DOHH2 (cell line): ENCODE data around the gene AKIP1.

Experiments used
- H3F3A ChIP-seq: fragments of 200-600 bp; sonication (generic), shearing (Covaris generic); 2 replicates; pipeline ENCODE4 v1.6.0; 2016; ENCODE audit warnings: antibody characterized with exemption, mild to moderate bottlenecking; ENCODE audit not compliant: control insufficient read depth, insufficient read depth
- H3K27ac ChIP-seq: fragments of 200-600 bp; sonication (generic); 2 replicates; pipeline ENCODE4 v1.5.1; 2014; ENCODE audit warnings: low read depth, mild to moderate bottlenecking, low read length, moderate library complexity
- H3K27me3 ChIP-seq: fragments of 200-600 bp; sonication (generic); 2 replicates; pipeline ENCODE4 v1.6.1; 2014; ENCODE audit warnings: mild to moderate bottlenecking, low read length, mixed read lengths; ENCODE audit not compliant: control insufficient read depth
- H3K36me3 ChIP-seq: fragments of 200-600 bp; sonication (generic); 2 replicates; pipeline ENCODE4 v1.6.1; 2014; ENCODE audit warnings: mild to moderate bottlenecking, low read length, moderate library complexity, mixed read lengths; ENCODE audit not compliant: control insufficient read depth
- H3K4me1 ChIP-seq: fragments of 200-600 bp; sonication (generic); 2 replicates; pipeline ENCODE4 v1.6.1; 2014; ENCODE audit warnings: mild to moderate bottlenecking, low read length, mixed read lengths; ENCODE audit not compliant: control insufficient read depth
- H3K4me2 ChIP-seq: fragments of 200-600 bp; sonication (generic); 2 replicates; pipeline ENCODE4 v1.6.0; 2014; ENCODE audit warnings: mild to moderate bottlenecking, low read length, moderate library complexity
- H3K4me3 ChIP-seq: fragments of 200-600 bp; sonication (generic); 2 replicates; pipeline ENCODE4 v1.5.1; 2014; ENCODE audit warnings: mild to moderate bottlenecking, low read length, mixed read lengths
- H3K79me2 ChIP-seq: fragments of 200-600 bp; sonication (generic); 2 replicates; pipeline ENCODE4 v1.6.1; 2014; ENCODE audit warnings: mild to moderate bottlenecking, low read length, mixed read lengths; ENCODE audit not compliant: control insufficient read depth
- H3K9me2 ChIP-seq: fragments of 200-600 bp; sonication (generic); replicated peaks from 2 replicates; pipeline ENCODE4 v1.6.1; 2014; ENCODE audit warnings: mild to moderate bottlenecking, low read length, mixed read lengths; ENCODE audit not compliant: control insufficient read depth
- H3K9me3 ChIP-seq: fragments of 200-600 bp; sonication (generic); 2 replicates; pipeline ENCODE4 v1.6.1; 2014; ENCODE audit warnings: antibody characterized with exemption, low read length, mixed read lengths; ENCODE audit not compliant: control insufficient read depth, insufficient read depth
- H4K20me1 ChIP-seq: fragments of 200-600 bp; sonication (generic); 2 replicates; pipeline ENCODE4 v1.6.0; 2014; ENCODE audit warnings: low read depth, mild to moderate bottlenecking, antibody characterized with exemption, low read length, moderate library complexity; ENCODE audit not compliant: control insufficient read depth, insufficient read depth
- CTCF ChIP-seq: fragments of 200-600 bp; sonication (generic); IDR thresholded peaks from one replicate; pipeline ENCODE4 v1.5.1; 2014; ENCODE audit warnings: antibody characterized with exemption, mild to moderate bottlenecking, low read depth, low read length; ENCODE audit not compliant: poor library complexity, severe bottlenecking
- EZH2phosphoT487 ChIP-seq: fragments of 200-600 bp; sonication (generic); IDR thresholded peaks from 2 replicates; pipeline ENCODE4 v1.6.1; 2017; ENCODE audit warnings: borderline replicate concordance, mild to moderate bottlenecking, antibody characterized with exemption, low read length, moderate library complexity, mixed read lengths

Gene AKIP1, protein sequence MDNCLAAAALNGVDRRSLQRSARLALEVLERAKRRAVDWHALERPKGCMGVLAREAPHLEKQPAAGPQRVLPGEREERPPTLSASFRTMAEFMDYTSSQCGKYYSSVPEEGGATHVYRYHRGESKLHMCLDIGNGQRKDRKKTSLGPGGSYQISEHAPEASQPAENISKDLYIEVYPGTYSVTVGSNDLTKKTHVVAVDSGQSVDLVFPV

DNA sequence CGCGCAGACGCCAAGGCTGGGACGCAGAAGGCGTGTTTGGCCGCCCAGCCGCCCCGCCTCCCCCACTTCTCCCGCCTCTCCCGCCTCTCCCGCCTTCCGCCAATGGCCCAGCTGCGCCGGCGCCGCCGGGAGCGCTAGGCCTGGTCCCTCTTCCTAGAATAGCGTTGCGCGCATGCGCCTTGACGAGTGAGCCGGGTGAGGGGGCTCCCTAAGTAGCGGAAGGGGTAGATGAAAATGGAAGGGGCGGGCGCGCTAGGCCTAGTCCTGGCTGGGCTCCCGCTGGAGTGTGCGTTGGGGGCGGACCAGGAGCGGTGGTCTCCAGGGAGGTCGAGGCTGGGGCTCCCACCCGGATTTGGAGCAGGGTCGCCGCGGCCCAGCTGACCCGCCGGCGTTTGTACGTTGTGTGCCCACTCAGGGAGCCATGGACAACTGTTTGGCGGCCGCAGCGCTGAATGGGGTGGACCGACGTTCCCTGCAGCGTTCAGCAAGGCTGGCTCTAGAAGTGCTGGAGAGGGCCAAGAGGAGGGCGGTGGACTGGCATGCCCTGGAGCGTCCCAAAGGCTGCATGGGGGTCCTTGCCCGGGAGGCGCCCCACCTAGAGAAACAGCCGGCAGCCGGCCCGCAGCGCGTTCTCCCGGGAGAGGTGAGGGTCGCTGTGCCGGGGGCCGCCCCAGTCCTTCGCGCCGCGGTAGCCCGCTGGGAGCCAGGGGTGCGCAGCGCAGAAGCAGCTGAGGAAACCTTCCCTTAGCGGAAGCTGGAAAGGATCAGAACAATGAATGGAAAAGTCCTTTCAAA lies at the start of gene AKIP1:
AKIP1 (plus strand) TSS at position 161 of the 795 bp plus-strand sequence; CDS start at position 422, 261 bp downstream.
- no peaks in the 10 kb centered on the region for H3K9me3 ChIP-seq
- H3K9me2 ChIP-seq, result no peaks in the 10 kb centered on the region
- peaks cover 5% of the 10 kb centered on the region; the same call in 1 of the 2 replicates for H4K20me1 ChIP-seq

GRCh38 chr11:8863838-8864237 lies 47.2 kb upstream of the AKIP1 start:
- Histone ChIP-seq H4K20me1 (no peaks in the 10 kb centered on the region), H3K9me2 (no peaks in the 10 kb centered on the region), H3K27ac (no peak overlapping the region), H3K79me2 (no peaks in the 10 kb centered on the region), H3K4me2 (no peak overlapping the region), H3K27me3 (peaks cover 4% of the 10 kb centered on the region; the same call in 1 of the 2 replicates), H3F3A (no peaks in the 10 kb centered on the region), H3K4me3 (no peak overlapping the region), H3K4me1 (no peaks in the 10 kb centered on the region), H3K36me3 (no peaks in the 10 kb centered on the region), H3K9me3 (no peaks in the 10 kb centered on the region)
- no peak for TF ChIP-seq EZH2phosphoT487
- TF ChIP-seq CTCF, result no peak

More for the DNA sequence above, at the start of gene AKIP1:
- Histone ChIP-seq H3K79me2 (peaks cover 36% of the 10 kb centered on the region), H3K36me3 (peaks cover 34% of the 10 kb centered on the region), H3K4me2 (peak within 1 kb of the TSS; percentile 90), H3K4me3 (peak within 1 kb of the TSS; percentile 100), H3K27me3 (no peaks in the 10 kb centered on the region), H3F3A (peaks cover 6% of the 10 kb centered on the region; the same call in 1 of the 2 replicates), H3K4me1 (peaks cover 43% of the 10 kb centered on the region), H3K27ac (peak within 1 kb of the TSS; percentile 69)
- TF ChIP-seq EZH2phosphoT487, result no peak
- no peak for TF ChIP-seq CTCF

GRCh38 chr11:8865304-8865703 lies 45.7 kb upstream of the AKIP1 start:
- Histone ChIP-seq H4K20me1 (no peaks in the 10 kb centered on the region), H3K79me2 (no peaks in the 10 kb centered on the region)

More at GRCh38 chr11:8865304-8865703, 45.7 kb upstream of the AKIP1 start:
- no peaks in the 10 kb centered on the region for H3F3A ChIP-seq
- no peak overlapping the region for H3K27ac ChIP-seq
- no peak overlapping the region for H3K4me3 ChIP-seq
- H3K4me2 ChIP-seq, result no peak overlapping the region
- peaks cover 9% of the 10 kb centered on the region for H3K27me3 ChIP-seq
- H3K4me1 ChIP-seq, result no peaks in the 10 kb centered on the region
- H3K9me3 ChIP-seq, result no peaks in the 10 kb centered on the region
- no peaks in the 10 kb centered on the region for H3K36me3 ChIP-seq
- TF ChIP-seq CTCF, result no peak
- no peaks in the 10 kb centered on the region for H3K9me2 ChIP-seq
